Stimulated activated CD4-positive, alpha-beta T cell treated with anti-CD3 and anti-CD28 coated beads, Interleukin-15, amount 100 ng/mL, for 1 hour (primary cell): ENCODE data around the gene SCN2A.

Source experiments
- DNase-seq, 2 donors: peaks; one replicate each; pipeline ENCODE4 v3.0.0-alpha.2; 2020; ENCODE audit warnings: low read depth in 1 of 2, low spot score in 1 of 2

The SCN2A gene

GRCh38 chr2:165239230-165239629 lies at the start of gene SCN2A:
Gene SCN2A (plus strand): TSS chr2:165239414. CDS start chr2:165295824, 56,410 bp downstream.
- no peak for DNase-seq

DNA sequence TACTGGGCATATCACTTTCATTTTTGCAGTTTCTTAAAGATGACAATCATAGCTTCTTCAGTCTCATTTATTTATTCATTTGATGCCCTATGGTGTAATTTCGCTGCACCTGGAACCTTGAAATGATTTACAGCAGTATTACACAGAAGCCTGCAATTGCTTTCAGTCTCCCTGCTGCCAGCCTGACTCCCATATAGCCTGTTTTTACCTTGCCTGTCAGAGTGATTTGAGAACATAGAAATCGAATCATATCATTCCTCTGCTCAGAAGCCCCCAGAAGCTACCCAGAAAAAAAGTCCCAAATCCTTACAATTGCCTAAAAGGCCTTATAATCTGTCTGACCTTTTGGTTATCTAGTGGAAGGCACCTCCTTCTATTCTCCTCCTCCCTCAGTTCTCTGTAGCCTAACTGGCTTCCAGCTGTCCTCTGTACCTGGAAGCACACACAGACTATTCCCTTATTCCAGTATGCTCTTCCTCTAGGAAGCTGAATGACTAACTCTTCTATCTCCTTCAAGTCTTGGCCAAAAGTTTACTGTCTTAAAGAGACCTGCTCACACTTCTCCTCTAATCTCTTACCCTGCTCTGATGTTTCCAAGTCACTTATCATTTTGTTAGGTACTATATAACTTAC lies 48.0 kb upstream of the SCN2A start:
- no peak for DNase-seq

DNA sequence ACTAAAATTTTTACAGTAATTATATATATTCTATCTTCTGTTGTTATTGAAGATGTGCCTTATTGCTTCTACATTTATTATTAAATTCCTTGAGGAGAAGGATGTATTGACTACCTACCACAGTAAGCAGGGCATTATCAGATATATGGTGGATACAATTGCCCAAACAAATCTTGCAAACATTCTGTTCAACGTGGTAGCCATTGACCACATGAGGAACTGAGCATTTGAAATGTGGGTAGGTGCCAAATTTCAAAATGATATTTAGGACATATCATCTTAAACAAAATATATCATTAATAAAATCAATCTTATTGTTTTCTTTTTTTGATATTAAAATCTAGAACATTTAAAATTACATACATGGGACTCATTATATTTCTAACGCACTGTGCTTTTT lies 46.5 kb upstream of the SCN2A start:
- DNase-seq = no peak

DNA sequence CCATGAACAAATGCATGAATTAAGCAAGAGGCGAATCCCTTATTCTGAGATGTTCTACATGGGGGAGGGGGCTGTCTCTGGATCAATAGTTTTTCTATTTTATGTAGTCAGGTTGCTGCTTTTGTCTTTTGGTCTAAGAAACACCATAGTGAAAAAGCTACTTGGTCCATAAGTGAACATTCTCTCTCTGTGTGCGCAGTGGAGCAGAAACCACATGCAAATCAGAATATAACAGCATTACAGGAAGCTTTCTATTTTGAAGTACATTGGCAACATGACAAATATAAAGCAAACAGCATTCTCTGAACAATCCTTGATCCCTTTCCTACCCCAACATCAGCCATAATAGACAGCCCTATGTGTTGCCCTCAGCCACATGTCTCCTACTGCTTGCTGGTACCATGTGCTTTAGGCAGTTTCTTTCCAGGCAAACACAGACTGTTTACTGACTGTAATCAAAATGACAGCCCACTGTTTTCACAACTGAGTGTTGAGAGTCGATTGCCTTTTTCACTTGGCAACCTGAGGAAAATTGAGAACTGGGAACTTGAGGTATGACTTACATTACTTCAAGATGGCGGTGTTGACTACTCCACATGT lies 45.9 kb upstream of the SCN2A start:
- DNase-seq = no peak

- DNase-seq = no peak
Observed at GRCh38 chr2:165196411-165196810, 42.8 kb upstream of the SCN2A start.

GRCh38 chr2:165197346-165197745 lies 41.9 kb upstream of the SCN2A start:
- no peak for DNase-seq

- DNase-seq = no peak
Observed at GRCh38 chr2:165198181-165198580, 41.0 kb upstream of the SCN2A start.

GRCh38 chr2:165202239-165202638 lies 37.0 kb upstream of the SCN2A start:
- no peak for DNase-seq

GRCh38 chr2:165203689-165204559 lies 35.3 kb upstream of the SCN2A start, which contains the start of gene SCN3A:
Gene SCN3A (minus strand): TSS chr2:165204050. CDS start chr2:165176394, 27,656 bp downstream.
- DNase-seq = no peak

GRCh38 chr2:165205865-165206264 lies 33.3 kb upstream of the SCN2A start:
- no peak for DNase-seq

DNA sequence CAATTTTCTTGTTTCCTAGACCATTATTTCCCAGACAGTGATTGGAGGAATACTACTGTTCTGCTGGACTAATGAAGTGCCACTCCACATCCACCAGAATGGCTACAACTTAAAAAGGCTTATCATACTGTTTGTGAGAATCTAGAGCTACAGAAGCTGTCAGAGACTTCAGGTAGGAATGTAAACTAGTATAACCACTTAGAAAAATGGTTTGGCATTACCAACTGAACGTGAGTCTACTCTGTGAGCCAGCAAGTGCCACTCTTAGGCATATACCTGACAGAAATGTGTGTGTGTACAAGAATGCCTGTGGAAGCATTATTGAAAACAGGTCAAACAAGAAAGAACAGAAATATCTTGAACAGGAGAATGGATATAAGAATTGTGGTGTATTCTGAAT lies 31.1 kb upstream of the SCN2A start:
- DNase-seq = no peak

DNA sequence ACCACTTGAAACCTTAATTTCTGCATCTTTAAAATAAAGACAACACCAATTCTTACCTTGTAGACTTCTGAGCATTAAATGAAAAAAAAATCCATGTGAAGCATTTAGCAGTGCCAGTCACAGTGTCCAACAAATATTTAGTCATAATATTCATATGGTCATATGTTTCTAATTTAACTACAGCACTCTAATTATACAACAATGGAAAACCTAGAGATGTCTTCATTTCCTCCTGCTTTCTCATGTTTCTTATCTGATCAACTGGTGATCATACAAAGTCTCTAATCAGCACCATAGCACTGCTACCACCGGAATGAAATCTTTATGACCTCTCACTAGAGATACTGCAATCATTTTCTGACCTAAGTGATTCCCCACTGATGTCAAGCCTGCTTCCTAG lies 25.1 kb upstream of the SCN2A start:
- DNase-seq = no peak

DNA sequence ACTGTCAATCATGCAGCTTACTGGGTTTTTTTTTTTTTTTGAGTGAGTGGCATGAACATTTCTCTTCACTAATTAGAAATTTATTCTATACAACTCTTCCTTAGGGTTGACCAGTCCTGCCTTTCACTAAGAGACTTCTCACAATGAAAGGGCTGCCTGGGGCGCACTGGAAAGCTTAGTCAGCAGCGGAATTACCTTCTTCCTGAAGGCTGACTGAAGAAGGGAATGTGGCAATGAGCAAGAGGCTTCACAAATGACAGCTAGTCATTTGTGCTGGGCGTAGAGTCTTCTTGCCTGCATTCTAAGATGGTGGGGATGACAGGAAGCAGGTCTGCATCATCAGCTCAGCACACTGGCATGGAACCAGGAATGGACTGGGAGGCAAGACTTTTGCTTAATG lies 19.7 kb upstream of the SCN2A start:
- DNase-seq = no peak

- no peak for DNase-seq
Observed at GRCh38 chr2:165224941-165225340, 14.3 kb upstream of the SCN2A start.

GRCh38 chr2:165227571-165227970 lies 11.6 kb upstream of the SCN2A start:
- DNase-seq = no peak

DNA sequence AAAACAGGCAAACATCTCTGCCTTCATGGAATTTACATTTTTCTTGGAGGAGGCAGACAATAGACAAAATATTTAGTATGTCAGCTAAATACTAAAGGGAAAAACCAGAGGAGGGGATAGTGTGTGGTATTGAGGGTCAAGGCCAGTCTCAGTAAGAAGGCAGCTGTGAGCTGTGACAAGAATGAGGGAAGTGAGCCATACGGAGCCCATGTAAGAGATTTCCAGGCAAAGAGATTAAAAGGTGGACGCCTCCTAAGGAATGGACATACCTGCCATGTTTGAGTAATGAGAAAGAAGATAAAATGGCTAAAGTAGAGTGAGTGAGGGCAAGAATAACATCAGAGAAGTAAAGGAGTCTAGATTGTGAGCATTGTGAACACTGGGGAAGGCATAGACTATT lies 2.2 kb upstream of the SCN2A start:
- DNase-seq = no peak

DNA sequence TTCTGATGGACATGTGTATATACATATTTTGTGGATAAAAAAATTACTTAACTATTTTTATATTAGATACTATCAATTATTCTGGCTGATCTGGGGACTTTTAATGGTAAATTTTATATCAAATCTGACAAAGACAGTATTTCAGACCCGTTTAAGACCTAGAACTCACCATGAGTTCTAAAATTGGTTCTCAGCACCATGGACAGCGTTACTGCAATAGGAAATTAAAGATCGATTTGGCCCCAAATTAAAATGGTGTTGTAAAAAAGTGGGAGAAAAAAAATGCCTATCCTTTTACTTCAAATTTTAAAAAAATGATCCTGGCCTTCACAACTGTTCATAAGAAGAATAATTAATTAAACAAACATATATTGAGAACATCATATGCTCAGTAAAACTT lies 919 bp upstream of the SCN2A start:
- no peak for DNase-seq

- DNase-seq = no peak
Observed at GRCh38 chr2:165239856-165240515, 772 bp downstream of the SCN2A start.

DNA sequence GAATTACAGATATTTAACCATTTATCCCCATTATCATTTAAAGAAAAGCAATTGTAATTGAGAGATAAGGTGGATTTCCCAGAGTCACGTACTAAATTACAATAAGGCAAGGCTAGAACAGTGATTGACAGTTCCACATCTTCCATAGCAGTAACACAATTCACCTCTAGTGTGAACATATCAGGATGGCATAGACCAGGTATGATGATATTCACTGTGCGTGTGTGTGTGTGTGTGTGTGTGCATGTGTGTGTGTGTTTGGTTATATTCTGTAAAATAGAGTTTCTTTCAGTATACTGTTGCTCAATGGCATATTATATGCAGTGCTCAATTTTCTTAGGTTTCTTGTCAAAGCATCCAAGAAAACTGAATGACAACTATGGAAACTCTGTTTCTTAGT lies 1.7 kb downstream of the SCN2A start:
- DNase-seq = no peak

GRCh38 chr2:165245081-165245793 lies 6.0 kb downstream of the SCN2A start:
- DNase-seq = no peak

DNA sequence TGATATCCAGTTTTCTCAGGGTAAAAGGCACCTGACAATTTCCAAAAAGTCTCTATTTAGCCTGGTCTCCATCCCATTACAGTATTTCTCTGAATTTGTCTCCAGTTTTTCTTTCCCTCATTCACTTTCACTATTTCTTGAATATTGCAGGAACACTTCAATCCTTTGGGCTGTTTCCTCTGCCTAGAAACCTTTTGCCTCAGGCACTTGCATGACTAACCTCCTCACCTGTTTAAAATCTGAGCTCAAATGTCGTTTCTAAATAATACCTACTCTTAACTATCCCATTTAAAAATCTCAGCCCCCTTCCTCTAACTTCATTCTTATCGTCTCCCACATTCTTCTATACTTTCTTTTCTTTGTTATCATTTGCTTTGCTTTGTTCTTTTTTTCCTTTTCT lies 9.0 kb downstream of the SCN2A start:
- no peak for DNase-seq
